ENCODE data around the gene TMEM179.

TMEM179 gene

DNA sequence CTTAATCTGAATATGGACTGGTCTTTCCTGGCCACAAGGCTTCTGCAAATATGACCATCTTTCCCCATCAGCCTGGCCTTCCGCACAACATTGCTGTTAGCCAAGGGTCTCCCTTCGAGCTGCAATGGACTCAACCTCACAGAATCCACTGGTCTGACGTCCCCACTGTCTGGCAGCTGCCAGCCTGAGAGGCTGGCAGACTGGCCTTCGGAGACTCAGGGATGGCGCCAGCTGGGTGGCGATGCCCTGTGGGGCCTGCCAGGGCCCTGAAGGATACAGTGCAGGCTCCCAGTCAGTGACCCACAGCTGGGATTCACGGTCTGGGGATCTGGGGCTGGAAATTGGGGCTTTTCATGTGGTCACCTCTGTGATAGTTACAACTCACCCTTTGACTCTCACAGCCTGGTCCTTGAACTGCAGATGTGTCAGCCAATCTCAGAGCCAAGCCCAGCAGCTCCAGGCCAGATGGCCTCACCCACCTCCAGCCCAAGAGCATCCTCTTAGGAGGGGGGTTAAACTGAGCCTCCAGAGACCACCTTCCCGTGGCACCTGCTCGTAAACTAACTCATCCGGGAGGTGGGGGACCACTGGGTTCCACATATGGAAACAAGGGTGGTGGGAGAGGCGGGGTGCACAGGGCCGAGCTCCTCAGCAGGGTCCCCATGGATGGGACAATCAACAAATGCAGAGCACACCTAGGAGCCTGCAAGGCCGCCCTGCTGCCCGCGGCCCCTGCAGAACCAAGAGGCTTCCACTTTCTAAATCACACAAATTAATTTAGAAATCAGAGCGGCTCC lies 46.1 kb downstream of the TMEM179 start:
- no peak overlapping the region for H3K27ac ChIP-seq (ENCODE audit: low read depth, low read length)
- no peaks in the 10 kb centered on the region for H3K36me3 ChIP-seq (ENCODE audit: control insufficient read depth in 1 of 2, insufficient read depth in 2 of 2, low read length in 2 of 2)
- no peaks in the 10 kb centered on the region for H3K4me1 ChIP-seq (ENCODE audit: control insufficient read depth in 1 of 2, insufficient read depth in 2 of 2, low read length in 2 of 2)
- H3K27me3 ChIP-seq (ENCODE audit: control insufficient read depth in 1 of 2, insufficient read depth in 2 of 2, low read length in 2 of 2) = peaks cover 0 to 1% of the 10 kb centered on the region in 2 donors
- no peaks in the 10 kb centered on the region for H3K9me3 ChIP-seq (ENCODE audit: control insufficient read depth in 1 of 2, low read length in 2 of 2)
- no peak overlapping the region for H3K4me3 ChIP-seq (ENCODE audit: low read depth in 1 of 2, low read length in 2 of 2)
- no peak overlapping the region for H3K9ac ChIP-seq (ENCODE audit: low read depth in 1 of 2, low read length in 2 of 2)

DNA sequence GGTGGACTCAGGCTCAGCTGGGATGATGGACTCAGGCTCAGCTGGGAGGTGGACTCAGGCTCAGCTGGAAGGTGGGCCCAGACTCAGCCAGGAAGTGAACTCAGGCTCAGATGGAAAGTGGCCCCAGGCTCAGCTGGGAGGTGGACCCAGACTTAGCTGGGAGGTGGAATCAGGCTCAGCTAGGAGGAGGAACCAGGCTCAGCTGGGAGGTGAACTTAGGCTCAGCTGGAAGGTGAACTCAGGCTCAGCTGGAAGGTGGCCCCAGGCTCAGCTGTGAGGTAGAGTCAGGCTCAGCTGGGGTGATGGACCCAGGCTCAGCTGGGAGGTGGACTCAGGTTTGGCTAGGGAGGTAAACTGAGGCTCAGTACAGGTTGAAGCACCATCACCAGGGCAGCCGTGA lies 46.8 kb downstream of the TMEM179 start:
- Histone ChIP-seq H3K9ac (ENCODE audit: low read depth in 1 of 2, low read length in 2 of 2) (no peak overlapping the region), H3K4me1 (ENCODE audit: control insufficient read depth in 1 of 2, insufficient read depth in 2 of 2, low read length in 2 of 2) (no peaks in the 10 kb centered on the region), H3K27ac (ENCODE audit: low read depth, low read length) (no peak overlapping the region), H3K36me3 (ENCODE audit: control insufficient read depth in 1 of 2, insufficient read depth in 2 of 2, low read length in 2 of 2) (no peaks in the 10 kb centered on the region), H3K27me3 (ENCODE audit: control insufficient read depth in 1 of 2, insufficient read depth in 2 of 2, low read length in 2 of 2) (no peaks in the 10 kb centered on the region), H3K9me3 (ENCODE audit: control insufficient read depth in 1 of 2, low read length in 2 of 2) (no peaks in the 10 kb centered on the region), H3K4me3 (ENCODE audit: low read depth in 1 of 2, low read length in 2 of 2) (no peak overlapping the region)

DNA sequence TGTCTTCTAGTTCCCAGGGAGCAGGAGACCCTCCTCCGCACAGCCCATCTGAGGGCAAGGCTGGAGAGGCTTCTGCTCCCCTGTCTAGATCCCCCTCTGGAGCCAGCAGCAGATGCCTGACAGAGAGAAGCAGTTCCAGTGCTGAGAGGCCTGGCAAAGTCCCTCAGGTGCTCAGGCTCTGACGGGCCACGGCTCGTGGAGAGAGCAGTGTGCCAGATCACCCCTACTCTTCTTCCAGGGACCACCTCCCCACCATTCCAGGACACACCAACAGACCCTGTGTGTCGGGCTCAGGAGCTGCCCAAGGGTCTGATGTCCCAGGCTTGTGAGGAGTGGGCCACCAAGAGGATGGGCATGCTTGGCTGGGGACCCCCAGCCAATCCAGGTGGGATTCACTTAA lies 47.5 kb downstream of the TMEM179 start:
- Histone ChIP-seq H3K9me3 (ENCODE audit: control insufficient read depth in 1 of 2, low read length in 2 of 2) (no peaks in the 10 kb centered on the region), H3K27ac (ENCODE audit: low read depth, low read length) (no peak overlapping the region), H3K36me3 (ENCODE audit: control insufficient read depth in 1 of 2, insufficient read depth in 2 of 2, low read length in 2 of 2) (no peaks in the 10 kb centered on the region), H3K9ac (ENCODE audit: low read depth in 1 of 2, low read length in 2 of 2) (no peak overlapping the region), H3K27me3 (ENCODE audit: control insufficient read depth in 1 of 2, insufficient read depth in 2 of 2, low read length in 2 of 2) (no peaks in the 10 kb centered on the region), H3K4me3 (ENCODE audit: low read depth in 1 of 2, low read length in 2 of 2) (no peak overlapping the region), H3K4me1 (ENCODE audit: control insufficient read depth in 1 of 2, insufficient read depth in 2 of 2, low read length in 2 of 2) (no peaks in the 10 kb centered on the region)

DNA sequence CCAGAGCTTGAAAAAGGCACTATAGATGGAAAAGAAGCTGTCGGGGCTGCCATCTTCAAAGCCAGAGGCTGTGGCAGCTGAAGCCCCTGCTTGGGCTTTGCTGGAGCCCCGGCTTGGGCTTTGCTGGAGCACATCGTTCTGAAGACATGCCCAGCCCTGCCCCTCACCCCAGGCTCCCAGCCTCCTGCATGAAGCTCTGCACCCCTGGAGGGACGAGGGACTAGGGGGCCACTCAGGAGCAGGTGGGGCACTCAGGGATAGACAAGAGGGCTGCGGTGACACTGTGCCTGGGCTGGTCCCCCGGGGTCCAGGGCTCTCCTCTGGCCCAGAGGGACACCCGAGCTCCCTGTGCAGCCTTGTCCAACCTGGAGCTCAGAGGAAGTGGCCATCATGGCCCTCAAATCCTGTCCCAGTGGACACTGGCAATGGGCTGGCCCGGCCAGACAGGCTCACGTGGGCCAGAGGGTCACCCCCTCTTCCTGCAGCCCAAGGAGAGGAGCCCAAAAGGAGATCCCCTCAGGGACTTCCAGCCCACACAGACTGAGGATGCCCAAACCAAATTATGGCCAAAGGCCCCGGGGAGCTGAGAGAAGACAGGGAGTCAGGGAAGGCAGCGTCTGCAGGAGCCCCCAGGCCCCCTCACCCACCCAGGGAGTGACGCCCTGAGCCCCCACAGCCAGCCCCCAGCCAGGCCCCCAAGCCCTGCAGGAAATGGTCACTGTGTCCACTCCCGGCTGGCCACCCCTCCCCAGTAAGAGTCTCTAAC lies 48.1 kb downstream of the TMEM179 start:
- Histone ChIP-seq H3K27ac (ENCODE audit: low read depth, low read length) (no peak overlapping the region), H3K4me3 (ENCODE audit: low read depth in 1 of 2, low read length in 2 of 2) (no peak overlapping the region), H3K9me3 (ENCODE audit: control insufficient read depth in 1 of 2, low read length in 2 of 2) (no peaks in the 10 kb centered on the region), H3K36me3 (ENCODE audit: control insufficient read depth in 1 of 2, insufficient read depth in 2 of 2, low read length in 2 of 2) (no peaks in the 10 kb centered on the region), H3K9ac (ENCODE audit: low read depth in 1 of 2, low read length in 2 of 2) (no peak overlapping the region), H3K27me3 (ENCODE audit: control insufficient read depth in 1 of 2, insufficient read depth in 2 of 2, low read length in 2 of 2) (no peaks in the 10 kb centered on the region), H3K4me1 (ENCODE audit: control insufficient read depth in 1 of 2, insufficient read depth in 2 of 2, low read length in 2 of 2) (no peaks in the 10 kb centered on the region)

DNA sequence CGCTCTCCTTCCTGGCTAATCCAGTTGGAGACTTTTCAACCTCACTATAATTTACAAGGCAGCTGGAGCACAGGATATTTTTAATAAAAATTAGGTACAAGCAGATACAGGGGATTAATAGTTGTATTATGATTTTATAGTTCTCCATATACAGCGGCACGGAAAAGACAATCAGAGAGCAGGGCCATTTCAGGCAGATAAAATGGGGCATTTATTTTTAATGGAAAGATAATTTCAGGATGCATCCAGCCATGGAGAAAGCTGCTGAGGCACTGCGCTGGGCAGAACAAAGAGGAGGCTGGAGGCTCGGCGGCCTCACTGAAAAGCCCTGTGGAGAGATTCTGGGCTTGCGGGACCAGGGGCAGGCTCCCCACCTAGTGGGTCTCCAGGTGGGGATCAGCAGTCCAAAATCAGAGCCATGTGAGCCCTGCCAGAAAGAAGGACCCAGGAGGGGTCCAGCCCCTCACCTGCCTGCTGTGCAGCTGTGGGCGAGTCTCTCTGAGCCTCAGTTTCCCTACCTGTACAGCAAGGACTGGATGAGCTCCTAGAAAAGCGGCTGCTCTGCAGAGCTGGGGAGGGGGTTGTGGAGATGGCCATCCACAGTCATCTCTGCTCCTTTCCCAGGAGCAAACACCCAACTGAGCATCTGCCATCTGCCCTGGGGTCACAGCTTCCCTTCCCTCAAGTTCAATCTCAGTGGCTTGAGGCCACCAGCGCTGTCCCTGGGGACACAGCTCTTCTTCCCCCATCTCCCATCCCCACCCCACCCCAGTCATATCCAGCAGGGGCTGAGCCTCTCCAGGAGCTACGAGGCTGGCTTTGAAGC lies 48.9 kb downstream of the TMEM179 start:
- Histone ChIP-seq H3K4me3 (ENCODE audit: low read depth in 1 of 2, low read length in 2 of 2) (no peak overlapping the region), H3K27ac (ENCODE audit: low read depth, low read length) (no peak overlapping the region), H3K27me3 (ENCODE audit: control insufficient read depth in 1 of 2, insufficient read depth in 2 of 2, low read length in 2 of 2) (no peaks in the 10 kb centered on the region), H3K9me3 (ENCODE audit: control insufficient read depth in 1 of 2, low read length in 2 of 2) (no peaks in the 10 kb centered on the region), H3K9ac (ENCODE audit: low read depth in 1 of 2, low read length in 2 of 2) (no peak overlapping the region), H3K4me1 (ENCODE audit: control insufficient read depth in 1 of 2, insufficient read depth in 2 of 2, low read length in 2 of 2) (no peaks in the 10 kb centered on the region), H3K36me3 (ENCODE audit: control insufficient read depth in 1 of 2, insufficient read depth in 2 of 2, low read length in 2 of 2) (no peaks in the 10 kb centered on the region)

DNA sequence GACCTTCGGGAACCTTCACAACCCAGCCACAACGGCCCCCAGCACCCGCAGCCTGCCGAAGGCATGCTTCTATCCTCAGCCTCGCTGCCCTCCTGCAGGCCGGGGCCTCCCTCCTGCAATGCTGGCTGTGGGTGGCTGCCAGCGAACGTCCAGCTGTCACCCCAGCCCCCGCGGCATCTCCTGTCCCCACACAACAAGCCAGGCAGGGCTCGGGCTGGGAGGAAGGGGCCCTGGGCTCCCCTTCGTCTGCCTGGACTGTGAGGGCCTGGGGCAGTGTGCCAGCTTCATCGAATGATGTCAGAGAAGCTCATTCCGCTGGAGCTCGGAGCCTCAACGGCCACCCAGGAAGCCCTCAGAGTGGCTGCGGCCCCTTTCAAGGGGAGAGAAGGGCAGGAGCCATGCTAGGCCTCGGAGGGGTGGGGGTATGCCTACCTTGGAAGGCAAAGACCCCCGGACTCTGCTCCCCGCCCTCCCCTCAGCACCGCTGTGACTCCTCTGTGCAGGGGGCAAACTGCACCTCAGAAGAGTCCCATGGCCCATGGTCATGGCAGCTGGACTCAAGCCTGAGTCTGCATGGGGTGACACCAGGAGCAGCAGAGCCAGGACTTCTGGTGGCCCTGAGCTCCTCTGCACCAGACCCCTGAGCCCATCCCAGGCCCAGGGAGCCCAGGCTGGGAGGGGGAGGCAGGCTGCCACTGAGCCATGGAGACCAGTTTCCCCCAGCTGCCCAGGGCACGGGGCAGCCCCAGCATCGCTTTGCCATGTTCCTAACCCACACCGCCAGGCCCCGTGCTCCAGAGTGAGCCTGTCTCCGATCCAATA lies 49.8 kb downstream of the TMEM179 start:
- Histone ChIP-seq H3K36me3 (ENCODE audit: control insufficient read depth in 1 of 2, insufficient read depth in 2 of 2, low read length in 2 of 2) (no peaks in the 10 kb centered on the region), H3K9ac (ENCODE audit: low read depth in 1 of 2, low read length in 2 of 2) (no peak overlapping the region), H3K9me3 (ENCODE audit: control insufficient read depth in 1 of 2, low read length in 2 of 2) (peaks cover 0 to 2% of the 10 kb centered on the region in 2 donors), H3K27me3 (ENCODE audit: control insufficient read depth in 1 of 2, insufficient read depth in 2 of 2, low read length in 2 of 2) (no peaks in the 10 kb centered on the region), H3K4me1 (ENCODE audit: control insufficient read depth in 1 of 2, insufficient read depth in 2 of 2, low read length in 2 of 2) (no peaks in the 10 kb centered on the region), H3K27ac (ENCODE audit: low read depth, low read length) (no peak overlapping the region), H3K4me3 (ENCODE audit: low read depth in 1 of 2, low read length in 2 of 2) (no peak overlapping the region)

DNA sequence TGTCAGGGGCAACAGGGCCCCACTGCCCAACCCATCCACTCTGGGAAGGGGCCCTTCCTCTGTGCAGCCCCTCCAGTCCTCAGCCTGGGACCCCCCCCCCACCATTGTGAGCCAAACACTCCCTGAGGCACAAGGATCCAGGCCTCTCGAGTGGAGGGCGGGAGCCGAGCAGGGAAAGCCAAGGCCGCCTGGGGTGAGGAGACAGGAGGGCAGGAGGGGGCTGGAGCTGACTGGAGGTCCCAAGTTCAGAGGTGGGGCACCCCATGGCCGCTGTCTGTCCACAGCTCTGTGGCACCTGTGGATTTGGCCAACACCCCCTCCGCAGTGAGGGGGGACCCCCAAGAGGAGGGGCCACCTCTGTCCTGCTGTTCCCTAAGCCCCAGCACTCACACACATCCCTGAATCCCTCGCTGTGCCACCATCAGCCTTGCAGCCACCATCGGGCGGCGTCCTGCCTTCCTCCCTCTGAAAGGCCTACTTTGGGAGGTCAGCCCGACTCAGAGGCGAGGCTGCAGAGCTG lies 50.4 kb downstream of the TMEM179 start:
- H3K36me3 ChIP-seq (ENCODE audit: control insufficient read depth in 1 of 2, insufficient read depth in 2 of 2, low read length in 2 of 2) = no peaks in the 10 kb centered on the region
- no peak overlapping the region for H3K27ac ChIP-seq (ENCODE audit: low read depth, low read length)
- peaks cover 0 to 2% of the 10 kb centered on the region in 2 donors for H3K9me3 ChIP-seq (ENCODE audit: control insufficient read depth in 1 of 2, low read length in 2 of 2)
- H3K4me3 ChIP-seq (ENCODE audit: low read depth in 1 of 2, low read length in 2 of 2) = no peak overlapping the region
- H3K9ac ChIP-seq (ENCODE audit: low read depth in 1 of 2, low read length in 2 of 2) = no peak overlapping the region
- no peaks in the 10 kb centered on the region for H3K4me1 ChIP-seq (ENCODE audit: control insufficient read depth in 1 of 2, insufficient read depth in 2 of 2, low read length in 2 of 2)
- no peaks in the 10 kb centered on the region for H3K27me3 ChIP-seq (ENCODE audit: control insufficient read depth in 1 of 2, insufficient read depth in 2 of 2, low read length in 2 of 2)

DNA sequence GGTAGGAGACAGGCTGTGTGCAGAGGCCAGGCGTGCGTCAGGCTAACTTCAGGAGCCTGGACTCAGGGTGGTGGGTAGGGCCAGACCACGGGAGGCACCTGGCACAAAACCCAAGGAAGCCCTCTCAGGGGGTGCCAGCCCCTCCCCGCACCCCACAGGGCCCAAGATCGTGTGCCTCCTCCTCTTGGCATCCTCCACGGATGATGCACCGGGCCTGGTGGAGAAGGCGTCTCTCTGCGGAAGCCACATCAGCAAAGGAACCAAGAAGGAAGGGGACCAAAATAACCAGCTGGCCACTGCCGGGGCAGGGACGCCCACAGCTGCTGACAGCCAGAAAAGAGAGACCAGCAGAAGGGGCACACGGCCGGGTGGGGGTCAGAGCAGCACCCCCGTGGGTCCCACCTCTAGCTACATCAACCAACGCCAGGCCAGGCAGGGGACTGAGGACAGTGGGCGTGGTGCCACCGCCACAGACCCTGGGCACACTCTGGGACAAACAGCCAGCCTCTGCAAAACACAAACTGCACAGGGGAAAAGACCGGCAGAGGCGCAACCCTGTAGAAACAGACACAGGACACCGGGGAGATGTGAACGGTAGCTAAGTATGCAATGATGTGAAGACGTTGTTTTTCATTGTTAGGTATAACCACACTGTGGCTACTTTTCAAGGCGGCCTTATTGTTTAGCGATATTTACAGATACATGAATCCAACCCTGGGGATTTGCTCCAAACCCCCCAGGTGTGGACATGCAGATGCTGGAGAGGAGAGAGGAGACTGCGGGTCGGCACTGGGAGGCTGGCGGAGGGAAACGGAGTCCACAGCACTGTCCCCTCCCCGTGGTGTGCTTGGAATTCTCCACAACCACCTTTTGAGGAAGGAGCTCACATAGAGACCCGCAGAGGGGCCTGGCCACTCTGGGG lies 51.1 kb downstream of the TMEM179 start:
- Histone ChIP-seq H3K27me3 (ENCODE audit: control insufficient read depth in 1 of 2, insufficient read depth in 2 of 2, low read length in 2 of 2) (no peaks in the 10 kb centered on the region), H3K4me1 (ENCODE audit: control insufficient read depth in 1 of 2, insufficient read depth in 2 of 2, low read length in 2 of 2) (no peaks in the 10 kb centered on the region), H3K4me3 (ENCODE audit: low read depth in 1 of 2, low read length in 2 of 2) (no peak overlapping the region)

DNA sequence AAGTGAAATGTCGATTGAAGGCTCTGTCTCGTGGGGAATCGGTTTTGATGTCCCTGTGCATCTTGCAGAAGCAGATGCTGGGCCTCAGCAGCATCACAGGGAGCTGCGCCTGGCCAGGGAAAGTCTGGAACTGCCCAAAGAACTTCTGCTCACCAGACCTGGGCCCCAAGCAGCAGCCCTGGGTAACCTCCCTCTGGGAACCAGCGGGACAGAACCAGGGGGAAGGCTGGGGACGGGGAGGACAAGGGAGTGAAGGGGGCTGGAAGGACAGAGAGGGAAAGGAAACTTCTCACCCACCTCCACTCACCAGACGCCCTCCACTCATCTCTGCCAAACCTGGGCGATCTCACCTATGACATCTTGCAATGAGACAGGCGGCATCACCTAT lies 51.8 kb downstream of the TMEM179 start:
- Histone ChIP-seq H3K4me1 (ENCODE audit: control insufficient read depth in 1 of 2, insufficient read depth in 2 of 2, low read length in 2 of 2) (no peaks in the 10 kb centered on the region), H3K27ac (ENCODE audit: low read depth, low read length) (no peak overlapping the region), H3K36me3 (ENCODE audit: control insufficient read depth in 1 of 2, insufficient read depth in 2 of 2, low read length in 2 of 2) (no peaks in the 10 kb centered on the region), H3K27me3 (ENCODE audit: control insufficient read depth in 1 of 2, insufficient read depth in 2 of 2, low read length in 2 of 2) (no peaks in the 10 kb centered on the region), H3K9me3 (ENCODE audit: control insufficient read depth in 1 of 2, low read length in 2 of 2) (peaks cover 0 to 2% of the 10 kb centered on the region in 2 donors), H3K9ac (ENCODE audit: low read depth in 1 of 2, low read length in 2 of 2) (no peak overlapping the region), H3K4me3 (ENCODE audit: low read depth in 1 of 2, low read length in 2 of 2) (no peak overlapping the region)

More for the DNA sequence above, 51.1 kb downstream of the TMEM179 start:
- Histone ChIP-seq H3K9ac (ENCODE audit: low read depth in 1 of 2, low read length in 2 of 2) (no peak overlapping the region), H3K9me3 (ENCODE audit: control insufficient read depth in 1 of 2, low read length in 2 of 2) (peaks cover 0 to 2% of the 10 kb centered on the region in 2 donors), H3K36me3 (ENCODE audit: control insufficient read depth in 1 of 2, insufficient read depth in 2 of 2, low read length in 2 of 2) (no peaks in the 10 kb centered on the region), H3K27ac (ENCODE audit: low read depth, low read length) (no peak overlapping the region)

All from duodenal mucosa (tissue), 2 donors.